ENCODE results near the gene PPP3CB.

DNA sequence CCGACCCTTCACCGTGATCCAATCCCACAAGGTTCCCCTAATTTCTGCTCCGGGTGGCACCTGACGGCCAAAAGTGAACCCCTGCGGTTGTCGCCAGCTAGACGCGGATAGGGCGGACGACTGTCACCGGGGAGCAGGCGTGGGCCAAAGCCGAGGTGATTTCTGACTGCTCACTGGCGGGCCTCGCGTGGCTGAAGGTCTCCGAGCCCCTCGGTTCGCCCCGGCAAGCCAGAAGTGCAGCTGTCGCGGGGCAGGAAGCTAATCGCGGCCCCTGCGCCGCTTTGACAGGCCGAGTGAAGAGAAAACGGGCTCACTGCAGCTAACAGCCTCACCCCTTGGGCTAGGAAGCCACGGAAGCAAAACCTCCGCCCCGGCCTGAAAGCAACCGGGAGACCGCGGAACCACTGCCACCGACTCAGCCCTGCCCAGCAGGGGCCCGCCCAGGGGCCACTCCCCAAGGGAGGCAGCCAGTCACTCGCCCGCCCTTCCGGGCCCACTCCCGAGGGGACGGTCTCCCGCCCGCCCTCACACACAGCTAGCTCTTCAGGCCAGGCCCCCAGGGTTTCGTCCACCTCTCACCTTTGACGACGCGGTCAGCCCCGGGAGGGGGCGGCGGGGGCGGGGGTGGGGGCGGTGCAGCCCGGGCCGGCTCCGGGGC, 469 bp downstream of the PPP3CB start:
- TF ChIP-seq, protein P1, sequence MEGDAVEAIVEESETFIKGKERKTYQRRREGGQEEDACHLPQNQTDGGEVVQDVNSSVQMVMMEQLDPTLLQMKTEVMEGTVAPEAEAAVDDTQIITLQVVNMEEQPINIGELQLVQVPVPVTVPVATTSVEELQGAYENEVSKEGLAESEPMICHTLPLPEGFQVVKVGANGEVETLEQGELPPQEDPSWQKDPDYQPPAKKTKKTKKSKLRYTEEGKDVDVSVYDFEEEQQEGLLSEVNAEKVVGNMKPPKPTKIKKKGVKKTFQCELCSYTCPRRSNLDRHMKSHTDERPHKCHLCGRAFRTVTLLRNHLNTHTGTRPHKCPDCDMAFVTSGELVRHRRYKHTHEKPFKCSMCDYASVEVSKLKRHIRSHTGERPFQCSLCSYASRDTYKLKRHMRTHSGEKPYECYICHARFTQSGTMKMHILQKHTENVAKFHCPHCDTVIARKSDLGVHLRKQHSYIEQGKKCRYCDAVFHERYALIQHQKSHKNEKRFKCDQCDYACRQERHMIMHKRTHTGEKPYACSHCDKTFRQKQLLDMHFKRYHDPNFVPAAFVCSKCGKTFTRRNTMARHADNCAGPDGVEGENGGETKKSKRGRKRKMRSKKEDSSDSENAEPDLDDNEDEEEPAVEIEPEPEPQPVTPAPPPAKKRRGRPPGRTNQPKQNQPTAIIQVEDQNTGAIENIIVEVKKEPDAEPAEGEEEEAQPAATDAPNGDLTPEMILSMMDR (IDR thresholded peaks at IDR 0.05), result no peak
- no peak for TF ChIP-seq EZH2 (IDR thresholded peaks at IDR 0.05)

Data from neural progenitor cell (in vitro differentiated cells).